ENCODE data around the gene GLT6D1. TPM values are rescaled to one million over a fixed set of nuclear protein-coding genes. Genes with fewer than 3 reads are reported as not detected.

Gene GLT6D1
- total RNA-seq, 2 experiments from 2014 or later = not detected

DNA sequence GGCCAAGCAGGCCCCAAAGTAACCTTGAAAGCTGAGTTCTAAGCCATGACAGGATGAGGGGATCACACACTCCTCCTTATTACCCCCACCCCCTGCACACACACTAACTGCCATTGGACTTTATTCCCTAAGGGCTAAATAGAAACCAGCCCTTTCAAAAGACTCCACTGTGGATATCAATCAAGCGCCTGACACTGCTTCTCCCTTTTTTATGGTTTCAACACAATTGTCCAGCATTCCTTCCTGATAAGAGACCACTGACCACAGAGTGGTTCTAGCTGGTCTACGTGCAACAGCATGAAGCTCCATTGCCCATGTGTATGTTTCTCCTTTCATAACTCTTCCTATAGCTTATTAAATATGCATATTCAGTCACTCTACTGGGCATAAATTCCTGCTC, 43.1 kb downstream of the GLT6D1 start:
- no peak overlapping the region for H2AFZ ChIP-seq (ENCODE audit: low read length)
- H3K9me2 ChIP-seq (ENCODE audit: insufficient read depth, low read length) = no peaks in the 10 kb centered on the region
- intact Hi-C loops (cut with micrococcal nuclease; ENCODE audit: unreplicated experiment) = no loop called here
- no peaks in the 10 kb centered on the region for H4K20me1 ChIP-seq (ENCODE audit: insufficient read depth, low read length)
- H3K4me1 ChIP-seq (ENCODE audit: insufficient read depth, low read length, poor library complexity, severe bottlenecking) = no peaks in the 10 kb centered on the region
- no TSS peak for BruUV-seq (replicated peaks)
- ChIA-PET CTCF (ENCODE audit: unreplicated experiment) (no interaction called here), POLR2A (no interaction called here)
- no peak for TF ChIP-seq EZH2phosphoT487 (IDR thresholded peaks at IDR 0.05; ENCODE audit: borderline replicate concordance, low read depth, low read length)
- TF ChIP-seq, protein P1, sequence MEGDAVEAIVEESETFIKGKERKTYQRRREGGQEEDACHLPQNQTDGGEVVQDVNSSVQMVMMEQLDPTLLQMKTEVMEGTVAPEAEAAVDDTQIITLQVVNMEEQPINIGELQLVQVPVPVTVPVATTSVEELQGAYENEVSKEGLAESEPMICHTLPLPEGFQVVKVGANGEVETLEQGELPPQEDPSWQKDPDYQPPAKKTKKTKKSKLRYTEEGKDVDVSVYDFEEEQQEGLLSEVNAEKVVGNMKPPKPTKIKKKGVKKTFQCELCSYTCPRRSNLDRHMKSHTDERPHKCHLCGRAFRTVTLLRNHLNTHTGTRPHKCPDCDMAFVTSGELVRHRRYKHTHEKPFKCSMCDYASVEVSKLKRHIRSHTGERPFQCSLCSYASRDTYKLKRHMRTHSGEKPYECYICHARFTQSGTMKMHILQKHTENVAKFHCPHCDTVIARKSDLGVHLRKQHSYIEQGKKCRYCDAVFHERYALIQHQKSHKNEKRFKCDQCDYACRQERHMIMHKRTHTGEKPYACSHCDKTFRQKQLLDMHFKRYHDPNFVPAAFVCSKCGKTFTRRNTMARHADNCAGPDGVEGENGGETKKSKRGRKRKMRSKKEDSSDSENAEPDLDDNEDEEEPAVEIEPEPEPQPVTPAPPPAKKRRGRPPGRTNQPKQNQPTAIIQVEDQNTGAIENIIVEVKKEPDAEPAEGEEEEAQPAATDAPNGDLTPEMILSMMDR (conservative IDR thresholded peaks at IDR 0.05; ENCODE audit: low read length) = no peak
- DNase-seq (ENCODE audit: low spot score) = no peak
- no peak overlapping the region for H3K4me2 ChIP-seq (ENCODE audit: low read length)
- no peak overlapping the region for H3K27ac ChIP-seq (ENCODE audit: low read depth, low read length, poor library complexity, severe bottlenecking)
- no peaks in the 10 kb centered on the region for H3K36me3 ChIP-seq (ENCODE audit: insufficient read depth, low read length)
- H3K4me3 ChIP-seq (ENCODE audit: low read depth, low read length, poor library complexity, severe bottlenecking) = no peak overlapping the region
- H3K79me2 ChIP-seq (ENCODE audit: insufficient read depth, low read depth, low read length) = no peaks in the 10 kb centered on the region
- no peaks in the 10 kb centered on the region for H3K9me3 ChIP-seq (ENCODE audit: low read length)

DNA sequence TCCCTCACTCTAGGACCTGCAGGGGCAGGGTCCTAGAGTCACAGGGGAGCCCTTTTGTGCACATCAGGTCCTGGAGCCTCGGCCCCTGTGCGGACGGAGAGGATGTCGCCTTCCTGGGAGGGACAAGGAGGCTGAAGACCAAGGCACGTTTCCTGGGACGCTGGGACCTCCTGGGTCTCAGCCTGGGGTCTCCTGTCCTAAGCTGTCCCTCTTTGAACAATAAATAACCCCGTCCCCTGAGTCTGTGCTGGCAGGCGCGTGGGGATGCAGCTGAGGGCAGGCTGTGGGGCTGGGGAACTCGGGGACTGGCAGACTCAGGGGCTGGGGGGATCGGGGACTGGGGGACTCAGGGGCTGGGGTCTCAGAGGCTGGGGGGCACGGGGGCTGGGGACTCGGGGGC, 46.7 kb downstream of the GLT6D1 start:
- H3K4me1 ChIP-seq (ENCODE audit: insufficient read depth, low read length, poor library complexity, severe bottlenecking) = no peaks in the 10 kb centered on the region
- ChIA-PET CTCF (ENCODE audit: unreplicated experiment) (no interaction called here), POLR2A (no interaction called here)
- no peak overlapping the region for H3K4me2 ChIP-seq (ENCODE audit: low read length)
- no peaks in the 10 kb centered on the region for H4K20me1 ChIP-seq (ENCODE audit: insufficient read depth, low read length)
- TF ChIP-seq, protein P1 (conservative IDR thresholded peaks at IDR 0.05; ENCODE audit: low read length) = no peak
- no peak for TF ChIP-seq EZH2phosphoT487 (IDR thresholded peaks at IDR 0.05; ENCODE audit: borderline replicate concordance, low read depth, low read length)
- intact Hi-C loops (cut with micrococcal nuclease; ENCODE audit: unreplicated experiment) = no loop called here
- H3K27ac ChIP-seq (ENCODE audit: low read depth, low read length, poor library complexity, severe bottlenecking) = no peak overlapping the region
- BruUV-seq (replicated peaks) = no TSS peak
- H2AFZ ChIP-seq (ENCODE audit: low read length) = no peak overlapping the region
- H3K36me3 ChIP-seq (ENCODE audit: insufficient read depth, low read length) = no peaks in the 10 kb centered on the region
- H3K4me3 ChIP-seq (ENCODE audit: low read depth, low read length, poor library complexity, severe bottlenecking) = no peak overlapping the region
- no peaks in the 10 kb centered on the region for H3K9me2 ChIP-seq (ENCODE audit: insufficient read depth, low read length)
- H3K79me2 ChIP-seq (ENCODE audit: insufficient read depth, low read depth, low read length) = no peaks in the 10 kb centered on the region
- H3K9me3 ChIP-seq (ENCODE audit: low read length) = no peaks in the 10 kb centered on the region
- no peak for DNase-seq (ENCODE audit: low spot score)

DNA sequence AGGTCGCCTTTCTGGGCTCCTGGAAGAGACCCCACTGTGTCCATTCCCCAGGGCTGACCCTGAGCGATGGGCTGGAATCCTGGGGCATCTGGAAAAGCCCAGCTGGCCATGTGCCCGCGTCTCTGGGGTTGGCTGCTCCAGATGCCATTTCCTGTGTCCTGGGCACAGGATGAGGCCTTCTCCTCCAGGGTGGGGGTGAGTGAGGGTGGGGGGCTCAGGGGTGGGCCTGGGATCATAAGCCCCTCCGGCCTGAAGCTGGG, 47.1 kb downstream of the GLT6D1 start:
- H2AFZ ChIP-seq (ENCODE audit: low read length) = no peak overlapping the region
- TF ChIP-seq EZH2phosphoT487 (IDR thresholded peaks at IDR 0.05; ENCODE audit: borderline replicate concordance, low read depth, low read length) = no peak
- TF ChIP-seq, protein P1 (conservative IDR thresholded peaks at IDR 0.05; ENCODE audit: low read length) = no peak
- H3K79me2 ChIP-seq (ENCODE audit: insufficient read depth, low read depth, low read length) = no peaks in the 10 kb centered on the region
- no peak overlapping the region for H3K4me3 ChIP-seq (ENCODE audit: low read depth, low read length, poor library complexity, severe bottlenecking)
- BruUV-seq (replicated peaks) = no TSS peak
- ChIA-PET CTCF (ENCODE audit: unreplicated experiment) (no interaction called here), POLR2A (no interaction called here)
- no peak overlapping the region for H3K4me2 ChIP-seq (ENCODE audit: low read length)
- H4K20me1 ChIP-seq (ENCODE audit: insufficient read depth, low read length) = no peaks in the 10 kb centered on the region
- no peaks in the 10 kb centered on the region for H3K4me1 ChIP-seq (ENCODE audit: insufficient read depth, low read length, poor library complexity, severe bottlenecking)
- no peak for DNase-seq (ENCODE audit: low spot score)
- no peaks in the 10 kb centered on the region for H3K36me3 ChIP-seq (ENCODE audit: insufficient read depth, low read length)
- H3K27ac ChIP-seq (ENCODE audit: low read depth, low read length, poor library complexity, severe bottlenecking) = no peak overlapping the region
- no peaks in the 10 kb centered on the region for H3K9me3 ChIP-seq (ENCODE audit: low read length)
- H3K9me2 ChIP-seq (ENCODE audit: insufficient read depth, low read length) = no peaks in the 10 kb centered on the region
- intact Hi-C loops (cut with micrococcal nuclease; ENCODE audit: unreplicated experiment) = no loop called here

Measured in OCI-LY7 (cell line).